ENCODE data around the gene MON1B.
A peak's percentile ranks its signal among the peaks of the same experiment; 100 is the strongest.
"Not testable (repeated sequence)": the region's sequence is repeated elsewhere in the genome, so short reads cannot be mapped to it uniquely, and the experiment has no call there.

MON1B gene

DNA sequence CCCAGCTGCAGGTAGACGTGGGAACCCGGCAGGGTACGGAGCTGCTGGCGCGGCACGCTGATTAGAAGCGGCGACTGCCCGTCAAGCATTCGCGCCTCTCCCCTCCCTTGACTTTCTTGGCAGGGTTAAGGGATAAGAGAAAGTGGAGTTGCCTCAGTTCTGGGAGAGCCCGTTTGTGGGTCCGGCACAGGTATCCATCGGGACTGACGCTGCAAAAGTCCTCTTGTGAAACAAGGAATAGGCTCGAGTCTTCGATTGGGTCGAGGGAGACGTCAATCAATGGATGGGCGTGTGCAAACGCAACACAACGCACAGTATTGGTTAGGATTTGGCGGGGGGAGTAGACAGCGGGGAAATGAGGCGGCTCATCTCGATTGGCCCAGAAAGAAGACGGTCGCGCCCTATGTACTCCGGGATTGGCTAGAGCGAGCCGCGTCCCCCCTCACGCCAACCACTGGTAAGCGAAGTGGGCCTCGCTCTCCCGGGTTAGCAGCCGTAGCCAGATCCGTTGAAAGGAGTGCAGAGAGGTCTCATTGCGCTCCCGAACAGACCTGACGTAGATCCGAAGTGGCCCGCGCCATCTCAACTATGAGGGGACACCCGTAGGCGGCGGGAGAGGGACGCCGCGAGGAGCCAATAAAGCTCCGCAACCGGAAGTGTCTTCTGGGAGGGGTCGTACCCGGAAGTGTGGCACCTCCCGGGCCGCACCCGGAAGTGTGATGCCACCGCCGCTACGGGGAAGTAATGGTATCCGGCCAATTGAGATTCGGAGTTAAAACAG, at the start of gene MON1B:
Gene MON1B, plus strand, starts transcription at position 713 of the 781 bp plus-strand sequence. CDS start 296 bp downstream, outside the sequence.
- DNase-seq: peak; percentile 98

DNA sequence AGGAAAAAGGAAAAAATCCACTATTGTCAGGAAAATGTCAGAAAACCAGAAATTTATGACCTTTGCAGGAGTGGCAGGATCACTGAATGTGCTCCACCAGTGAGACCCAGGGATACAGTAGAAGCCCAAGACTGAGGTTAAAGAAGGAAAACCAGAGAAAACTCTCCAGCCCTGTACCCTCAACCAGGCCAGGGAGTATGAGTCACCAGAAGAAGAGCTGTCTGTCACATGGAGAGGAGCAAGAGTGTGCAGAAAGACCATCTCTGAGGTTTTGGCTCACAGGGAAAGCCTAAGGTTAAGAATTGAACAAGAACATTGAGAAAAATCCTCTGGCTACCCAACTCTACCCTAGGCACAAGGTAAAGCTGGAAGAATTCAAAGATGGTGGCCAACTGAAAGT, 47.6 kb upstream of the MON1B start:
- DNase-seq: no peak

DNA sequence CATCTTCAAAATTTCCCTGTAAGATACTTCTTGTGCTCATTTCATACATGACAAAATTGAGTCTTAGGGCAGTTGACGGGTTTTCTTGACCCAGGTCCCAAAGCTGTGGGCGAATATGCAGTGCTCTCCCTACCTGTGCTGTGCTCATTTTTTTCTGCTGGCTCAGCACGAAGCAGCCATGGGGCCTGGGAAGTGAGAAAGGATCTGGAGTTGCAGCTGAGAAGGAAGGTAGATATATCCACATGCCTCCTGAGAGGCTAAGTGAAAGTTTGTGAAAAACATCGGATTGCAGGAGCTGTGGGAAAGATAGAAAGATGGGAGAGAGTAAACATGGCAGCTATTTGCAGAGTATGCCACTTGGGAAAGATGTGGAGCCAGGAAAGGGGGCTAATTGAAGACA, 42.9 kb upstream of the MON1B start:
- no peak for DNase-seq

DNA sequence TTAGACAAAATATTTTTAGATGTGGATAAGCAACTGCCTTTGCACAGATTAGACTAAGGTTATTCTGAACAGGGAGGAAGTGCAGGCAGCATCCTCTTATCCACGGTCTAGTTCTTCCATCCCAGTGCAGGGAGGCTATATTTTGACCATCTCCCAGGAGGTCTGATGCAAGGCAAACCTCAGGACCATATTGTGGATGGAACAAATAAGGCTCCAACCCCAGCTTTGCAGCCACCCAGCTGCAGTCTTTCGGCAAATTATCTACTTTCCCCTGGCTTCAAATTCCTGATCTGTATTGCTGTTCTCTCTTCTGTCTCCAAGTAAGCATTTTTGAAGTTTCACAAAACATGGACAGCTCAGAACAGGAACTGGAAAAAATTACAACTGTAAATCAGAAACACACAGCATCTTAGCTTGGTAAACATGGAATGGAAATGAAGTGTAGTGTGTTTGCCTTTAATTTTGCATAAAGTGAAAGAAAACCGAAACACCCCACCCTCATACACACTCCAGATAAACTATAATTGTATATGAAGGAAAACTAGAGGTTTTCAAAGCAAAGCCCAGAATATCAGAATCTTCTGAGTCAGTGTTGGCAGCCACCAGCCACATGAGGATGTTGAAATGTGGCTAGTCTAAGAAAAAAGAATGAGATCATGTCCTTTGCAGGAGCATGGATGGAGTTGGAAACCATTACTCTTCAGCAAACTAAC, 33.5 kb upstream of the MON1B start:
- no peak for DNase-seq

- DNase-seq: no peak
Observed at GRCh38 chr16:77158293-77158692, 32.7 kb upstream of the MON1B start.

DNA sequence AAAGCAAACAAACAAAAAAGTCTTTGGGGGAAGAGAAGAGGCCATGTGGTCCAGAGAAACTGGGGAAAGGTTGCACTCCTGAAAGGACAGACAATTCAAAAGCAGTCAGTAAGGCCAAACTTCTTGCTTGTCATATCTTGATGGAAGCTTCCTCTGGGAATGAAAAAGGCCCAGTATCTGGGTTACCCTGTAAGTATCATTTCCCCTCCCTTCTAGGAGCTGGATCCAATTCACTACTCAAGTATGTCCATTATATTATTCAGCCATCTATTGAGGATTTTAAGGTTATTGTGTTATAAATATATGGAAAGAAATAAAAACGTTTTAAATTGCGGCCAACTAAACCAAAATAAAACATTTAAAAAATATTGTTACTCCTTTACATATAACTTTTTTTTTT, 26.0 kb upstream of the MON1B start:
- DNase-seq: no peak

DNA sequence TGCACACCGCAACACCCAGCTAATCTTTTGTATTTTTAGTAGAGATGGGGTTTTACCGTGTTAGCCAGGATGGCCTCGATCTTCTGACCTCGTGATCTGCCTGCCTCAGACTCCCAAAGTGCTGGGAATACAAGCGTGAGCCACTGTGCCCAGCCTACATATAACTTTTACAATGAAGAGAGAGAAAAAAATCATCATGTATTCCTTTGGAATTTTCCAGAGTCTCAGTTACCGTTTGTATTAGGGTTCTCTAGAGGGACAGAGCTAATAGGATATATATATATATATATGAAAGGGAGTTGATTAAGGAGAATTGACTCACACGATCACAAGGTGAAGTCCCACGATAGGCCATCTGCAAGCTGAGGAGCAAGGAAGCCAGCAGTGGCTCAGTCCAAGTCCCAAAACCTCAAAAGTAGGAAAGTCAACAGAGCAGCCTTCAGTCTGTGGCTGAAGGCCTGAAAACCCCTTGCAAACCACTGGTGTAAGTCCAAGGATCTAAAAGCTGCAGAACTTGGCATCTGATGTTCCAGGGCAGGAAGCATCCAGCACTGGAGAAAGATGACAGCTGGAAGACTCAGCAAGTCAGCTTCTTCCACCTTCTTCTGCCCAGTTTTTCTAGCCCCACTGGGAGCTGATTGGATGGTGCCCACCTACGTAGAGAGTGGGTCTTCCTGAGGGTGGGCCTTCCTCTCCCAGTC, 25.3 kb upstream of the MON1B start:
- DNase-seq: not testable (repeated sequence)

DNA sequence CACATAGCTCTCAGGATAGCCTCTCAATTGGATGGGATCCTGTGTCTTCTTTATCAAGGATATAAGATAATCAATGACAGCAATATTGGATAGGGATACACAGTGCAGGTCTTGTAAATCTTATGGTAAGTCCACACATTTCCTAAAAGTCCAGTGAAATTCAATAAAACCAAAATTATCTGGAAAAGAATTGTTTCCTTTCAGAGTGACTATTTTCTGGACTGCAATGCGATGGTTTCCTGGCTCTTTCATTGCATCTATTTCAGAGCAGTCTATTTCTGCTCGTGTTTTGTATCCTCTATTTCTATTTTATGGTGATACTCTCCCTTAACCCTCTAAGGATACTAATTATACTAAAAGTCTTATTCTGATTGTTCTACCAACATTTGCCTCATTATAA, 24.3 kb upstream of the MON1B start:
- no peak for DNase-seq

GRCh38 chr16:77168901-77169300, 22.1 kb upstream of the MON1B start:
- DNase-seq: no peak

- DNase-seq: peak; percentile 27
Observed at GRCh38 chr16:77169650-77170236, 21.2 kb upstream of the MON1B start.

GRCh38 chr16:77170805-77171204, 20.2 kb upstream of the MON1B start:
- DNase-seq: no peak

DNA sequence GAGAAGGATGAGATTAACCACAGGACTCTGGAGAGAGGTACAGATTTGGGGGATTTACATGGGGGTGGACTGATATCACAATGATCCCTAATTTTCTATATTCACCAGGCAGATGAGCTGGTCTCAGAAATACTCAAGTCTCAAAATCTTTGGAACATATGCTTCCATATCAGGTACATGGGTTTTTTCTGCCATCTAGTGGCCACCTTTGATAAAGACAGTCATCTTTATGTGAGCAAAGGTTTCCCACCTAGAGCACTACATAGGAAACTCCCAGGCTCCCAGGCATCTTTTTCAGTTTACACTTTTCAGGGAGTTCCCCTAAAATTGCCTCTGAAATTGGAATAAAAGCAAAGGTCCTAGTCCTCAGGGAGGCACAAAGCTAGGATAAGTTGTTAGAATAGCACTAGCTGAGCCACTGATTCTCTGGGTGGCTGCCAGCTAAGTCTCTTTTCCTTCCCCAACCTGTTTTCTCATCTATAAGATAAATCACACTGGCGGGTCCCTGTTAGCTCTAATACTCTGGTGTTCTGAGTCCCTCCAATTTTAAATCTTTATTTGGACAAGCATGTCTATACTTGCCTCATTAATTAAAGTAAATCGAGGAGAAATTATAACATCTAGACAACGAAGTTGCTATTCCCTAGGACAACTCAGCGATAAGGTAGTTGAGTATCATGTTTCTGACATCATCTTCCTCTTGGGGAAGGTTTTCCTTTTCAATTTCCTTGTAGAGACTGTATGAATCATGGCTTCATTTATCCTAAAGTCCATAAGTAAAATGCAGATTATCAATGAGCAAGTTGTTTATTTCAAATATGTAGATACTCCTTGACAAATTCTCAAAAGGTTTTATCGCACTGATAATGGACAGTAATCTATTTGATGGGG, 19.0 kb upstream of the MON1B start:
- DNase-seq: peak; percentile 33

DNA sequence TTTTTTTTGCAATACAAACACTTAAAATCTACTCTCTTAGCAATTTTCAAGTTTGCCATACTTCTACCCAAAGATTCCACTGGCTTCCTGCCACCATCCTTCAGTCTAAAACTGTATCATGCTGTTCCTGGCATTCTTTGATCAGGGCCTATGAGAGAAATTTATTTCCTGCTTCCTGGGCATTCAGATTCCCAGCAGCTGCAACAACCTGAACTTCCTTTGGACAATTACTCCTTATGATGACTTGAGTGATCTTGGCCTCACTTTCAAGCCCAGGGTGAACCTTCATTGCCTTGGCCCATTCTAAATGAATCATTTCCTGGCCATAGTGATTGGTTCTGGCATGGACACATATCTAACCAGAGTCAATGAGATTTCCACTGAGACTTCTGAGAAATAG, 18.0 kb upstream of the MON1B start:
- no peak for DNase-seq

DNA sequence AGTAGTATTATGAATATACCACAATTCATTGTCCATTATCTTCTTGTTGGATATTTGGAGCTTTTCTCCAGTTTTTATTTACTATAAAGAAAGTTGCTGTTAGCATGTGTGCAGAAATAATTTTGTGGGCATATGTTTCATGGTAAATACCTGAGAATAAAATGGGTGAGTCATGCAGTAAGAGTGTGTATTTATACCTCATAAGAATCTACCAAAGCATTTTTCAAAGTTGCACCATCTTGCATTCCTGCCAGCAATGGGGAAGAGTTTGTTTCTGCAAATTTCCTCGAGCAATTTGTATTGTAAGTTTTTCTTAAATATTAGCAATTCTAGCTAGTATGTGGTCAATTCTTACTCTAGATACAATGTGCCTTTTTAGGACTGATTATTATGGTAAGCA, 7.9 kb upstream of the MON1B start:
- no peak for DNase-seq

- DNase-seq: not testable (repeated sequence)
Observed at GRCh38 chr16:77186298-77186697, 4.7 kb upstream of the MON1B start.

GRCh38 chr16:77190190-77190477, 856 bp upstream of the MON1B start:
- DNase-seq: no peak

- DNase-seq: no peak
Observed at GRCh38 chr16:77191259-77191969, 424 bp downstream of the MON1B start.

DNA sequence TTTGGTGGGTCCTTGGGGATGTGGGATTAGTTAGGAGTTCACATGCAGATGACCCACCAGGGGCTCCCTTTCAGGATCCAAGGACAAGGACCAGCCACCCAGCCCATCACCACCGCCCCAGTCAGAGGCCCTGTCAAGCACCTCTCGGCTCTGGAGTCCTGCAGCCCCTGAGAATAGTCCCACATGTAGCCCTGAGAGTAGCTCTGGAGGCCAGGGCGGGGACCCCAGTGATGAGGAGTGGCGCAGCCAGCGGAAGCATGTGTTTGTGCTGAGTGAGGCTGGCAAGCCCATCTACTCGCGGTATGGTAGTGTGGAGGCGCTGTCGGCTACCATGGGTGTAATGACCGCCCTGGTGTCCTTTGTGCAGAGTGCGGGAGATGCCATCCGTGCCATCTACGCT, 2.4 kb downstream of the MON1B start:
- no peak for DNase-seq

GRCh38 chr16:77194295-77195231, 3.6 kb downstream of the MON1B start:
- DNase-seq: no peak

- no peak for DNase-seq
Observed at GRCh38 chr16:77195411-77195810, 4.4 kb downstream of the MON1B start.

DNA sequence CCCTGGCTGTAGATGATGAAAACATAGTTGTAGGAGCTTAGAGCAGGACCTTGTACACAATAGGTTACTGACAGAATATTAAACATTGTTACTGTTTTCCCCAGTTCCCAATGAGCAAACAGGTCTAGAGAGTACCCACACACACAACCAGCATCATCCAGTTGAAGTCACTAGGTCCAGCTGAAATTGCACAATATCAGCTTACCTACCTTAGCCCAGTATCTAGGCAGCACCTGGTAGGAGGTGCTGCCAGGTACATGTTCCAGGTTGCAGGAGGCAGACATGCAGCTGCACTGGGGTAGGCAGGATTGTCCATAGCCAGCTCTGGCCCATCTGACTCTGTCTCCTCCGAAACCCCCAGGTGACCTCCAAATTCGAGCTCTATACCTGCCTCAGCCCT, 6.8 kb downstream of the MON1B start:
- DNase-seq: no peak

All from NCI-H1436 (cell line).